Kidney capillary endothelial cell (primary cell): ENCODE measurements around the gene DDX49.

Source experiments
- DNase-seq: peaks from one replicate; pipeline ENCODE4 v3.0.0-alpha.2; 2018; ENCODE audit warnings: low spot score

The DDX49 gene

GRCh38 chr19:18919086-18919899, at the start of gene DDX49, which contains the start of gene COPE:
Gene DDX49, plus strand, starts transcription at chr19:18919715. Its CDS starts 27 bp downstream, at chr19:18919742.
Gene COPE, minus strand, starts transcription at chr19:18919387. Its CDS starts 39 bp downstream, at chr19:18919348.
- DNase-seq, result peak; percentile 100

GRCh38 chr19:18869781-18870530, 49.6 kb upstream of the DDX49 start:
- no peak for DNase-seq

DNA sequence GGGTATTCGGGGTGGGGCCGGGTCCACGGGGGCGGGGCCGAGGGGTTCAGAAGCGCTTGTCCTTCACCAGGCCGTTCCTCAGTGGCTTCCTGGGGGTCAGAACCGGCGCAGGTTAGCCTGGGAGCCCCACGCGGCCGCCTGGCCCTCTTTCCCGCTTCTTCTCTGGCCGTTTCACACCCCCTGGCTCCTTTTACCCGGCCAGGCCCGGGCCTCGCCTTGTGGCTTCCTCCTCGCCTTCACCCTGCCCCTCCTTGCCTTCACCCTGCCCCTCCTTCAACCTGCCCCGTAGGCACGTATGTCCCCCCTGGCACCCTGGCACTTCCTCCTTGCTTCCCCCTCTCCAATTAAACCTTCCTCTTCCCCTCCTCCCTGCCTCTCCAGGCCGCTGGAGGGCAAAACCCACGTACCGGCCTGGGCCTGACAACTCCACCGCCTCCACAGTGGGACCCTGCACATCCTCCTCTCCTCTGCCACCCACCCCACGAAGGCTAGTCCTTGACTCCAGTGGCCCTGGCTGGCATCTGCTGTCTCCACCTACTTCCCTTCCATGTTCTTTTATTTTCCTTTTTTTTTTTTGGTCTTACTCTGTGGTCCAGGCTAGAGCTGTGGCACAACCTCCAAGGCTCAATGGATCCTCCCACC, 48.9 kb upstream of the DDX49 start:
- no peak for DNase-seq

DNA sequence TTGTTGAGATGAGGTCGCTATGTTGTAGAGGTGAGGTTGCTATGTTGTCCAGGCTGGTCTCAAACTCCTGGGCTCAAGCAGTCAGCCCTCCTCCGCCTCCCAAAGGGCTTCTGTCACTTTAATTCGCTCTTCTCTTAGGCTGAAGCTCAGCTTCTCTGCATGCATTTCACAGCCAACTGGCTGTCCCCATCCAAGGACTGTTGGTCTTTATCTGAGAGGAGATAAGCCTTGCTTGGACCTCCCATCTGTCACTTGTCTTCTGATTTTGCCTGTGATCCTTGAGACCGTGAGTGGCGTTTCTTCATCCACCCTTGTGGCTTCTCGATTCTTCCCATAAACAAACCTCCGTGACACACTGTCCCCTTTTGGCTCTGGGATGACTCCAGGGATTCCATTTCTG, 48.0 kb upstream of the DDX49 start:
- no peak for DNase-seq

GRCh38 chr19:18875726-18876125, 43.8 kb upstream of the DDX49 start:
- DNase-seq, result no peak

DNA sequence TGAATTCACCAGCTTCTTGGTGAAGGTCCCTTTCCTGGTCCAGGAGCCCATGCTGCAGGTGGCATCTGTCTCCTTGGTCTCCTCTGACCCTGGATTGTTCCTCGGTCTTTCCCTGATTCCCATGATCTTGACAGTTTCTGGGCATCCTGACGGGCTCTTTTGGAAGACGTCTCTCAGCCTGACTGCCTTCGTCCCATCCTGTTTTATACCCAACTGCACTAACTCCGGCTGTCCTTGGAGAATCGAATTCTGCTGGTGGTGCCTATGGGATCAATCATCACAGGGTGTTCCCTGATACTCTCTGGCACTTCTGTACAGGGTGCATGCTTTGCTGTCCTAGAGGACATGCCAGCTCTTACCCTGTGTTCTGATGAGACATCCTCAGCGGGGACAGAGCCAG, 42.6 kb upstream of the DDX49 start:
- DNase-seq, result no peak

DNA sequence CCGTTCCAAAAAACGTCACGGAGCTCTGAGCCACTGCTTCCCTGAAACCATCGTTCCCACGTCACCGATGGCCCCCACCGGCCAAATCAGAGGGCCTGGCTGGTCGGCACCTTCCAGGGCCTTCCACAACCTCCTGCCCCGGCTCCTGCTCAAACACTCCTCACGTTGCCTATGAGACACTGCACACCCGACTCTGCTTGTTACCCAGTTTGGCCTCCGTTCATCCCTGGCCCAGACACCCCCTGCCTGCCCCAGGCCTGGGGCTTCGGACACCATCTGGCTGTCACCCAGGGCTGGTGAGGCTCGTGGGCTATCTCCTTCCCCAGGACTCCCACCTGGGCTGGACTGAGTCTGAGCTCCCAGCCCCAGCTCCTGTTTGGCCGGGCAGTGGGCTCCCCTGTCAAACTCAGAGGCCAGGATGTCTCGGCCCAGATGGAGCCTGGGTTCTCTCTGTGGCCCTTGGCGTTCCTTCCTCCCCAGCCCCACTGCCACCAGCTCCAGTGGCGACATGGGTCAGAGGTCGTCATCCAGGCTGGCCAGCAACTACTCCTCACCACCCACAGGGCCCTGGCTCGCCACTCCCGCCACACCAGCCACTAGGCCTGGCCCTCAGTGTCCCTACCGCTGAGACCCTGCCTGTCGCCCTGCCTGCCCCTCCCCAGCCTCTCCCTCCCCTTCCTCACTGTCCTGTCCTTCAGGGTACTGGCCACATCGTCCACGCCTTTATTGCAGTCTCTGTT, 41.3 kb upstream of the DDX49 start:
- no peak for DNase-seq

- no peak for DNase-seq
Observed at GRCh38 chr19:18878858-18879578, 40.5 kb upstream of the DDX49 start.

GRCh38 chr19:18879579-18880373, 39.7 kb upstream of the DDX49 start:
- no peak for DNase-seq

GRCh38 chr19:18881491-18881890, 38.0 kb upstream of the DDX49 start:
- DNase-seq, result no peak

GRCh38 chr19:18883526-18884304, 35.8 kb upstream of the DDX49 start:
- DNase-seq, result no peak

DNA sequence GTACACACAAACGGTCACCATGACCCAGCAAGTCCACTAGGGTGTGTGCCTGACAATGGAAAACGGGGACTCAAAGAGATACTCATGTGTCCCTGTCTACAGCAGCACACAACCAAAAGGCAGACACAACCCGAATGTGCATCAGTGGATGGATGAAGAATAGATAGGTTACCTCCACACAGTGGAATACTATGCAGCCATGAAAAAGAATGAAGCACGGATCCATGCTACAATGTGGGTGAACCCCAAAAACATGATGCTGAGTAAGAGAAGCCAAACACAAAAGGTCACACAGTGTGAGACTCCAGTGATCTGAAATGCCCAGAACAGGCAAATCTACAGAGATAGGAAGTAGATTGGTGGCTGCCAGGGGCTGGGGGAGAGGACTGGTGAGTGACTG, 32.5 kb upstream of the DDX49 start:
- DNase-seq, result no peak

GRCh38 chr19:18889949-18890745, 29.4 kb upstream of the DDX49 start:
- no peak for DNase-seq

DNA sequence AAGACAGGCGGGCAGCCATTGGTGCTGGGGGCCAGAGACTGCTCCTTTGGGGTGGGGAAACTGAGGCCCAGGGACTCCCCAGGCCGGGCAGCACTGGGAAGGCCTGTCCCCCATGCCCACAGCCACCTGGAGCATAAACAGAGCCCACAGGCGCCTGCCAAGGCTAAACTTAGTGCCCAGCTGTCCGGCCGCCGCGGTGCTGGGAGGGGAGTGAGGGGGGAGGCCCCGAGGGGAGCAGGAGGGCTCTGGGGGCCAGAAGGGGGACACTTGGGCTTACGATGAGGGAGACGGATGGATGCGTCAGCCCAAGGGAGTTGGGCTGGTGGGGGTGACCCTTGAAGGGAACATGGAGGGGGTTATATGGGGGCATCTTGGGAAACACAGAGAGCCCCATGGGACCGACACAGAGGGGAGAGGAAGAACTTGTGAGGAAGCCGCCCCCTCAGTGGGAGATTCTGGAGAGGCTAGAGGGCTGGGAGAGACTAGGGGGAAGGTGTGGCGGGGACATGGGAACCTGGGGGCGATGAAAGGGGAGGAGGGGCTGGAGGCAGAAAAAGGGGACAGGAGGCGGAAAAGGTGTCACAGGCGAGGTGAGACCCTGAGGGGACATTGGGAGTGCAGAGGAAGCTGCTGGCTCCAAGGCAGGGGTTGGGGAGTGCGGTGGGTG, 25.8 kb upstream of the DDX49 start:
- DNase-seq, result no peak

DNA sequence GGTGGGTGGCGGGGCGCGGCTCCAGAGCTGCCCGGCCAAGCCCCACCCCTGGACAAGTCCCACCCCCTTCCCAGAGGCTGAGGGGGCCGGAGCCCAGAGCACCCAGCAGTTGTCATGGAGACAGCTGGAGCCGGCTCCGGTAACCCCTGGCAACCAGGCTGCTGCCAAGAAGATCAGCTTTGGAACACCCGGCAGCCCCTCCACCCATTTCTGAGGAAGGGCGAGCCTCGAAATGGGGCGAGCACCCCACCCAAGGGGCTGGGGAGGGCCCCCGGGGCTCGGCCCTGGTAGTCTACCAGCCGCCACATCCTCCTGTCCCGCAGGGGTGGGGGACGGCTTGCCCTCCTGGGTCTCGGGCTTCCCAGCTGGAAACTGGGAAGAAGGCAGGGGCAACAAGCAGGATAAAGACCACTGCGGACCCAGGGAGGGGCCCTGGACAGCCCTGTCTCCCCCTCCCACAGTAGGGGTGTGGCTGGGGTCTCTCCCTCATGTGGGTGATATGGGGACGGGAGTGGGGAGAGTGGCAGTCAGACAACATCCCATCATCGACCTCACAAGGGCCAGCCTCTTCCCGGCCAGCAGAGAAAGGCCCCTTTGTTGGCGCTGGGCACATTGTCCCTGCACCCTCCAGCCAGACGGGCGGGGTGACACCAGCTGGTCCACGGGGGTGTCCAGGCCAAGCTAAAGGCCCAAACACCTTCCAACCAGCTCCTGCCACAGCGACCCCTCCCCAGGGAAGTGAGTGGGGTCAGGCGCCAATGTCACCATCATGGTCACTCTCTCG, 25.1 kb upstream of the DDX49 start:
- DNase-seq, result no peak

DNA sequence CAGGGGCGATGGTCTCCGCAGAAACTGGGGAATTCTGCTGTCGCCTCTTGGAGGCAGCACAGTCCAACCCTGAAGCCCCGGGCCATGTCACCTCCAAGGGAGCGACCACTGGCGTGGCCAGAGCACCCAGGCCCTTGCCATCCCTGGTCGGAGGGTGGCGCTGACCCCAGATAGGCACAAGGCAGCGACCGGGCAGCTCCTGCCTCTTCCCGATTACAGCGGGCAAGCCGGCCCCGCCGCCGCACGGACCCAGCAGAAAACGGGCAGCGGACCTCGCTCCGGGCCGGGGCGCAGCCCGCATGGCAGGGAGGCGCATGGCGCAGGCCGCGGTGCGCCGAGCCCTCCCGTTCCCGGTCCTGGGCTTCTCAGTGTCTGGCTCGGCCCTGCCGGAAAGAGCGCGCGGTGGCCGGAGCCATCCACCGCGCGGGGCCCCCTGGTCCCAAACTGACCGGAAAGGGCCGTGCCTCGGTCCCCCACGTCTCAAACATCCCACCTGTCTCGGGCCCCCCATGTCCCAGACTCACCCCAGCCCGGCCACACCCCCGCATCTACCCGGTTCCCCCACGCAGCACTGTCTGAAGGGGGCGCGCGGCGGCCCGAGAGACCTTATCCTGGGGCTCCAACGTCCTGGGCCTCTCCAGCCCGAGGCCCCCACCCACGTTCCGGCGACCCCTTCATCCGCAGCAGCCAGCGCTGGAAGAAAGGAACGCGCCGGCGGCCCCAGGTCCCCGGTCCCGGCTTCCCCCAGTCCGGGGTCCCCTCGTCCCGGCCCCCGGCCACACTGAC, 24.3 kb upstream of the DDX49 start:
- peak; percentile 45 for DNase-seq
